ENCODE data around the gene IFIT3.

IFIT3 gene

GRCh38 chr10:89362929-89363328 lies 35.1 kb downstream of the IFIT3 start:
- DNase-seq (ENCODE audit: low spot score): no peak

- DNase-seq (ENCODE audit: low spot score): no peak
Observed at GRCh38 chr10:89363729-89364442, 36.1 kb downstream of the IFIT3 start.

DNA sequence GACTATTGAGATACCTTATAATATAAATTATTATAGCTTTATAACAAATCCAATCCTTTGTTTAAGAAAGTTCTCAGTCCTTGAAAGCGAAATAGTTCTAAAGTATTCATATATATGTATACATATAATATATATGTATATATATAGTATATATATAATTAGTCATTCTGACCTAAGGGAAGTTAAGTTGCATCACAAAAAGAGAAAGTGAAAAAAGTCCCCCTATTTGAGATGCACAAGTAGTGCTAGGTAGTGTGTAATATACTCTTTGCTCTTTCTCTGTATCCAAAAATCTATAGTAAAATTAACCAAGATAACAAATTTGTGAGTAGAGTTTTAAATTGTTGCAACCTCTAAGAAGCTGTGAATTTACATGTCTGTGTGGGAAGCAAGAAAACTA lies 36.7 kb downstream of the IFIT3 start:
- no peak for DNase-seq (ENCODE audit: low spot score)

DNA sequence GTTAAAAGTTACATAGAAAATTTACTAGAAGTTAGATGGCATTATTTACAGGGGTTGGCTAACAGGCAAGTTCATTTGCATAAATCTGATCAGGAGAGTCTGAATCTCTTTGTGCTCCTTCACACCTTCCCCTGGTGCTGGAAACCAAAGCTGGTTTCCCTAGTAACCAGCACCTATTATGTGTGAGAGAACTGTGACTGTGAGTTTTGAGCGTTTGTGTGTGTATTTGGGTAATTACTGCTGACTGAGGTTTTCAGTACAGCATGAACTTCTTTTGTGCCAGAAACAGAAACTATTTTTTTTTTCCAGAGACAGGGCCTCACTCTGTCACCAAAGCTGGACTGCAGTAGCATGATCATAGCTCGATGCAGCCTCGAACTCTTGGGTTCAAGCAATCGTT lies 39.7 kb downstream of the IFIT3 start:
- no peak for DNase-seq (ENCODE audit: low spot score)

- DNase-seq (ENCODE audit: low spot score): no peak
Observed at GRCh38 chr10:89368129-89368528, 40.3 kb downstream of the IFIT3 start.

DNA sequence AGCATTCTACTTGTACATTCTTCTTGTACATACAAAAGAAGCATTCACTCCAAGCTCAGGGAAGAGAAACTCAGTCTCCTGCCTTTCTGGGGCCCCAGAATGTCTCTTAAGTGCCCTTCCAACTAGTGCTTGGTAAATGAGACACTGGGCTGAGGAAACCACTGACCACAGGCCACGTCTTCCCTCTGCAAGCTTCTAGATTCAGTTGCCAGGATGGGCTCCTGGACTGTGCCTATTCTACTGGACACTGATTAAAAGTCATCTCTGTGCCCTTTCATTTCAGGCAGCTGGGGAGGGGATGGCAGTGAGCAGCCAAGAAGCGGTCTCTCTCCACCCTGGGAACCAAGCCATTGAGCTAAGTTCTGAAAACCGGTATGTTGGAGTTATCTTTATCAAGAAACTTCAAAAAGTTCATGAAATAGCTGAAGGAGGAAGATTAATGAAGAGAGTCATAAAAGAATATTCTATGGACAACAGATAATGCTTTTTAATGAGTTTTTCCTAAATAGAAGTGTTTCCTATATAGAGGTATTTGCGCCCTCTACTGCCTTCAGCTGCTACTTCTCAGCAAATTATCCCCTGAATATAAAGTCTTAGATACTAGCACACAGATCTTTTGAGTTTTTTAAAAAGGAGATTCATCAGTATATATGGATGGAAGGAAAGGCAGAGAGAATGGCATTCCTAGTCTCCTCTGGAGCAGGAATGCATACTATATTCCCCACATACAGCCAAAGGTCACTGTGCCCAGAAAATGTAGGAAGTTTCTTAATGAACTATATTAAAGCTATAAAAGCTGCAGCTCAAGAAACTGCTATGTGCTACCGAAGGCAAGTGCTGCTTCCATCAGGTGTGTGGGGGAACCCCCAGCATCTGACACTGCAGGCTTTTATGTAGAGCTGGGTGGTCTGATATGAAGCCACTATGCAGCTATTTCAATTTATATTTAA lies 41.6 kb downstream of the IFIT3 start:
- DNase-seq (ENCODE audit: low spot score): peak; percentile 42

DNA sequence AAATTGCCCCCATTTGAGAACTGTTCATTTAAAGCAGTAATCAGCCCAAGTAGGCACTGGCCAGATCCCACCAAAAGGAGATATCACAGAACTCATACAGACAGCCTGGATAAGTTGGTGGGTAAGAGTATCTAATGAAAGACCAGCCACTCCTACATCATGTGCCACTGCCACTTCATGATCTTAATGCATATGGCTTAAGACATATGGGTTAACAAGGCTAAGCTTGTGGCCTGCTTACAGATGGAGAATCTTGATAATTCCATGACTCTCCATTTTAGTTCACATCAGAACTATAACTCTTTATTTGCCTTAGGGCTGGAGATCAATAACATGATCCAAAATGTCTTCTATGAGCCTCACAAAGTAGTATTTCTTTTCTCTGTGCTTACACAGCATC lies 43.3 kb downstream of the IFIT3 start:
- no peak for DNase-seq (ENCODE audit: low spot score)

DNA sequence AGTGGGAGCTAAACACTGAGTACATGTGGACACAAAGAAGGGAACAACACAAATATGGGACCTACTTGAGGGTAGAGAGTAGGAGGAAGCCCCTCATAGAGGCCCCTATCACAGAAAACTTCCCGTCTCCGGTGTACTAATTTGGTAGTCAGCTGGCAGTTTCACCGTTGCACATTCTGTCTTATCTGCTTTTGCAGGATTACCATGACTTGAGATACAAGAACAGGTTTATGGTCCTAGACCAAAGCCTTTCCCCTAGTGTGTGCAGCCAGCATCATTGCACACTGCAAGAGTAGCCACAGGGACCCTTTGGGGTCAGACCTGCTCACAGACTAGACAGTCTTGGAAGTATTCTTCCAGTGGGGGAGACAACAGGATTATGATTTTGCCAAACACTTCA lies 44.2 kb downstream of the IFIT3 start:
- no peak for DNase-seq (ENCODE audit: low spot score)

DNA sequence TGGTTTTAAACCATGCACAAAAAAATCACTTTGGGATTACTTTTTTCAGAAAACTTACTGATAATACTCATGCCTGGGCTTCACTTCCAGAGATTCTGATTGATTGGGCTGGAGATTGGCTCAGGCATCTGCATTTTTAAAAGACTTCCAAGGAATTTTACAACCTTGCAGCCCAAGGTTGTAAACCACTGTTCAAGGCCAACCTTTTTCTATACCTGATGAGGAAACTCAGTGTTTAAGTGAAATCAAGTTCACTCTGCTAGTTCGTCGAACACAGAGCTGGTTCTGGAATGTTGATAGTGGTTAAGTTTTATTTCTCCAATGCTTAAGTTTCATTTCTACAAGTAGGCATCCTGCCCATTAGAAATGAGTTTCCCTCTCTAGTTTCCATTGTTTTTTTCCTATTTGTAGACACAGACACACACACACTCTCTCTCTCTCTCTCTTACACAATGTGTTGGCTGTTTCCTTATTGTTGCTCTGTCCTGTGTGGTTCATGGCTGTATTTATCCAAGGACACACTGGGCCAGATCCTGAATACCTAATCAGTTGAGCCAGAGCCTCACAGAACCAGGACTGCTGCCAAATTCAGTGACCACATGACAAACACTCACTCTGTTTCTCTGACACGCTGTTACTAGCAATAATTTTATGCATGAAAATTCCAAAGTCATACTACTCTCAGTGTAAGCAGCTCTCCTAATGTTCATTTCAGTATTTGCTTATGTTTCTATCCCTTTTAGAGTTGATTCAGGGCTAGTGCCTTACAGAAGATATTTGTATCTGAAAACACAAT lies 46.3 kb downstream of the IFIT3 start:
- DNase-seq (ENCODE audit: low spot score): peak; percentile 96

DNA sequence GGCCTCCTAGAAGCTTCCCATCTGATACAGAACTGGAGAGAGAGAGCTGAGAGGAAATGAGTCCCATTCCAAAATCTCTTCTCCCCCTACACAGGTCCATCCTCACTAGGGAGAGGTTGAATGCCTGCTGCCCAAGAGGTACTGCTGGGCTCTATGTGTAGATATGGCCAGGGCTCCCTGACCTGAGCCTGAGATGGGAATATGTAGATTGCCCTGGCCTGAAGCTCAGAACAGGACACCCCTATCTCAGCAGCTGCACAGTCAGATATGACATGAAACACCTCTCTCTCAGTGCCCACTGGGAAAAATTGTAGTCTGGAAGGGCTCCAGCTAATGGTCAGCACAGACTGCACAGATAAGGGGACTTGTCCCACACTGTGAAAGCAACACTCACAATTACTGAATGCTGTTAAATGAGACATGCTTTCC lies 46.9 kb downstream of the IFIT3 start:
- DNase-seq (ENCODE audit: low spot score): no peak

GRCh38 chr10:89377705-89378637 lies 50.2 kb downstream of the IFIT3 start, which contains the start of gene IFIT1B:
Gene IFIT1B (plus strand): TSS chr10:89378056. CDS start chr10:89378136, 80 bp downstream.
- no peak for DNase-seq (ENCODE audit: low spot score)

DNA sequence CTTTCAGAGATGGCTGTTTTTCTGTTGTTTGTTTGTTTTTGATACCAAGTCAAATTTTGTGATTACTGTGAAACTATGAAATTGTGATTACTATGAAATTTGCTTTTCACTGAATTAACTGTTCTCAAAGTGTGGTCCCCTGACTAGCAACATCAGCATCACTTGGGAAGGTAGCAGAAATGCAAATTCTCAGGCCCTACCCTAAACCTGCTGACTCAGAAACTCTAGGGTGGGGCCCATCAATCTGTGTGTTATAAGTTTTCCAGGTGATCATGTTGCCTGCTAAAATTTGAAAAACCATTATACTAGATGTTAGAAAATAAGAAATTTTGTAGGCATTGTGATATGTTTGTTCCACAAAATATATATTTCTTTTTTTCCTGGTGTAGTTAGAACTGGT lies 51.3 kb downstream of the IFIT3 start:
- no peak for DNase-seq (ENCODE audit: low spot score)

- DNase-seq (ENCODE audit: low spot score): no peak
Observed at GRCh38 chr10:89382757-89383156, 55.0 kb downstream of the IFIT3 start.

GRCh38 chr10:89384474-89385340 lies 56.9 kb downstream of the IFIT3 start:
- DNase-seq (ENCODE audit: low spot score): no peak

GRCh38 chr10:89388806-89389205 lies 61.0 kb downstream of the IFIT3 start:
- DNase-seq (ENCODE audit: low spot score): no peak

DNA sequence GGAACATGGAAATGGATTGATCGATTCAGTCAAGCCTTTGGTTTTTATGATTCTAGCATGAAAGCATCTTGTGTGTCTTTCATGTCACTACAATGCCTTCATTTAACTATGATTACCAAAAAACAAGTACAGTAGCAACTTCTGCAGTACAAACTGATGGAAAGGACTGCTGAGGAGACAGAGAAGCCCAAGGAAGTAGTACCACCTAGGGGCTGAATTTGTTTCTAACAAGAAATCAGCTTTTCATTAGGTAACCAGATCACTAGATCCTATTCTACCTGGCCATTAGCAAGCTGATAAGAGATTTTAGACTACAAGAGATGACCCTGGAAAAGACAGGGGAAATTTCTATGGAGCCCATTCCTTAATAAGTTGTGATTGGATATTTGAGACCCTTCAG lies 61.5 kb downstream of the IFIT3 start:
- DNase-seq (ENCODE audit: low spot score): peak; percentile 49

Data from kidney tubule cell (primary cell).